Activated CD8-positive, alpha-beta T cell treated with anti-CD3 and anti-CD28 coated beads, Interleukin-2, amount 10 ng/mL, durations not matched to agents 7 days and 5 days (primary cell): ENCODE data around the gene HSF4. TPM values are rescaled to one million over a fixed set of nuclear protein-coding genes. Genes with fewer than 3 reads are reported as not detected.
A peak's percentile ranks its signal among the peaks of the same experiment; 100 is the strongest.

Experiments
- ATAC-seq: fragments of 150-1000 bp; cut with Tn5 transposase; one replicate; pipeline ENCODE4 v1.10.0; 2021; ENCODE audit warnings: moderate library complexity
- CTCF ChIA-PET: fragments of 350-600 bp; sonication (Branson Sonifier 250); formaldehyde crosslinking; loops from one replicate; lab custom pipeline; 2021; ENCODE audit warnings: antibody characterized with exemption; lab: Charles Lee
- POLR2A ChIA-PET: fragments of 350-600 bp; sonication (Branson Sonifier 250); formaldehyde crosslinking; loops from one replicate; lab custom pipeline; 2021; ENCODE audit warnings: antibody characterized with exemption; lab: Charles Lee
- DNase-seq: peaks from one replicate; pipeline ENCODE4 v3.0.0-alpha.2; 2020
- H3K27ac Mint-ChIP-seq: one replicate; pipeline ENCODE4 v1.8.0; 2021; ENCODE audit warnings: mild to moderate bottlenecking, mixed read lengths
- H3K27me3 Mint-ChIP-seq: one replicate; pipeline ENCODE4 v1.8.0; 2021; ENCODE audit warnings: low read depth, mixed read lengths
- H3K36me3 Mint-ChIP-seq: one replicate; pipeline ENCODE4 v1.8.0; 2021; ENCODE audit warnings: low read depth, mixed read lengths
- H3K4me1 Mint-ChIP-seq: one replicate; pipeline ENCODE4 v1.8.0; 2021; ENCODE audit warnings: low read depth, mixed read lengths
- H3K4me3 Mint-ChIP-seq: one replicate; pipeline ENCODE4 v1.8.0; 2021; ENCODE audit warnings: mild to moderate bottlenecking, mixed read lengths
- H3K9me3 Mint-ChIP-seq: one replicate; pipeline ENCODE4 v1.8.0; 2022; ENCODE audit warnings: mixed read lengths; ENCODE audit not compliant: insufficient read depth
- total RNA-seq, 2 experiments: library from RNA; stranded (reverse); gene quantifications; one replicate each; pipeline ENCODE4 v1.2.3, GENCODE V29; 2021

HSF4 gene
- total RNA-seq, 2 experiments from 2014 or later, result 31.5 to 34.4 TPM

GRCh38 chr16:67158637-67159600, 5.6 kb upstream of the HSF4 start:
- Mint-ChIP-seq H3K27ac (peak overlapping the region; percentile 94), H3K27me3 (peaks cover 11% of the 10 kb centered on the region), H3K9me3 (no peaks in the 10 kb centered on the region), H3K4me1 (peaks cover 70% of the 10 kb centered on the region), H3K36me3 (peaks cover 42% of the 10 kb centered on the region), H3K4me3 (peak overlapping the region; percentile 96)
- ChIA-PET POLR2A (interaction anchor here (0.6 to 2.9 kb wide), 13 partner anchors 8 to 183 kb away, joined by 3 to 13 read pairs (median 3); partner anchors contain the start of genes B3GNT9 and NOL3), CTCF (interaction anchor here (1.0 to 6.9 kb wide), 13 partner anchors 16 to 205 kb away, joined by 3 to 95 read pairs (median 9); partner anchors contain the start of gene CBFB)
- DNase-seq (peak; percentile 88), ATAC-seq (peak; percentile 42)

DNA sequence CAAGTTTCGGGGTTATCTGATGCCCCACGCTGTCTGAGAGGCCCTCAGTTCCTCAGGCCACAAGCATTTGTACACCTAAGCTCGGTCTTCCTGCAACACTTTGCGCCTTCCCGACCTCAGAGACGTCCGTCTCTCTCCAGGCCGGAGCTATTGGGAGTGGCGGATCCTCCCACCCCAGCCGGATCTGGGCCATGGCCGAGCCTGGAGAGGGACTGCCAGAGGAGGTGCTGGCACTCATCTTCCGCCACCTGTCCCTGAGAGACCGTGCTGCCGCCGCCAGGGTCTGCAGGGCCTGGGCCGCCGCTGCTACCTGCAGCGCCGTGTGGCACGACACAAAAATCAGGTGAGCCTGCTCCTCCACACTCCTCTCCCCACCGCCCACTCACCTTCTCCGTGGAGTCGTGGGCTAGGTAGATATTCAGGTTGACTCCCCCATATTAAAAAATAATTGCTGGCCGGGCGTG, 2.9 kb upstream of the HSF4 start:
- peak overlapping the region; percentile 40 for H3K4me3 Mint-ChIP-seq
- ChIA-PET CTCF (interaction anchor here (2.5 to 6.9 kb wide), 4 partner anchors 10 to 184 kb away, joined by 12 to 95 read pairs (median 30); partner anchors contain the start of gene B3GNT9), POLR2A (interaction anchor here (1.3 kb wide), 1 partner anchor 11 kb away, joined by 3 read pairs; no protein-coding TSS in a partner anchor)
- H3K27ac Mint-ChIP-seq, result no peak overlapping the region
- peaks cover 30% of the 10 kb centered on the region for H3K27me3 Mint-ChIP-seq
- DNase-seq (no peak), ATAC-seq (no peak)
- H3K36me3 Mint-ChIP-seq, result peaks cover 33% of the 10 kb centered on the region
- H3K9me3 Mint-ChIP-seq, result no peaks in the 10 kb centered on the region
- H3K4me1 Mint-ChIP-seq, result peaks cover 70% of the 10 kb centered on the region

GRCh38 chr16:67162506-67163163, 1.9 kb upstream of the HSF4 start:
- Mint-ChIP-seq H3K9me3 (no peaks in the 10 kb centered on the region), H3K4me3 (peak overlapping the region; percentile 8), H3K27me3 (peaks cover 39% of the 10 kb centered on the region), H3K27ac (no peak overlapping the region), H3K4me1 (peaks cover 67% of the 10 kb centered on the region), H3K36me3 (peaks cover 35% of the 10 kb centered on the region)
- ATAC-seq (no peak), DNase-seq (no peak)
- ChIA-PET CTCF (interaction anchor here (0.7 to 5.3 kb wide), 11 partner anchors 7 to 150 kb away, joined by 3 to 47 read pairs (median 5); partner anchors contain the start of genes B3GNT9, FHOD1, MATCAP1 and PHAF1), POLR2A (interaction anchor here (0.6 to 1.5 kb wide), 3 partner anchors 10 to 21 kb away, joined by 3 to 11 read pairs (median 4); no protein-coding TSS in a partner anchor)

- ATAC-seq, result no peak
These were observed 1.2 kb upstream of the HSF4 start for GRCh38 chr16:67163164-67163998.

DNA sequence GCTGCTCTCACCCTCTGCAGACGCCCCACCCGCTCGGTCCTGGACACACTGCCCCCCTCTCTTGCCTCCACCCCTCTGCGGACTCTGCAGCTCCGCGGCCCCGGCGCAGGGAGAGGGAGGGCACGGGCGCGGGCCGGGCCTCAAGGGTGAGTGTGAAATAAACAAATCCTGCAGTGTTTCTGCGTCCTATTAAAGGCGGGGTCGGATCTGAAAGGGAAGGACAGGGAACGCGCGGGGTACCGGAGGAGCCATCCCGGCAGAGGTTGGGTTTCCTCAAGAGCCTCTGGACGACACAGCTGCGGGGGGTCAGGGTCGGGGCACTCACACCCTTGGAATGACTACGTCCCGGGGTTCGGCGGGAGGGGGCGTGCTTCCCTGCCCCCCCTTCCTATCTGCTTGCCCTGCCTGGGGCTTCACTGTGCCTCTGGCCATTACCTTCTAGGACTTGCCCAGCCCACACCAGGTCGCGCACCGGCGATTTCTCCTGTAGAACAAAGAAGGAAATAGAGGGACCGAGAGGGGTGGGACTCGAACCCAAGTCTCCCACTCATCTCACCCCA, 466 bp upstream of the HSF4 start:
- Mint-ChIP-seq H3K4me3 (peak overlapping the region; percentile 53), H3K27me3 (peaks cover 43% of the 10 kb centered on the region), H3K4me1 (peaks cover 55% of the 10 kb centered on the region), H3K27ac (no peak overlapping the region), H3K36me3 (peaks cover 24% of the 10 kb centered on the region), H3K9me3 (no peaks in the 10 kb centered on the region)
- no peak for DNase-seq
- ChIA-PET CTCF (interaction anchor here (1.2 to 5.3 kb wide), 5 partner anchors 9 to 150 kb away, joined by 3 to 47 read pairs (median 6); partner anchors contain the start of gene FHOD1), POLR2A (interaction anchor here (1.5 kb wide), 2 partner anchors 10 to 11 kb away, joined by 3 to 11 read pairs; no protein-coding TSS in a partner anchor)
- no peak for ATAC-seq

More at GRCh38 chr16:67163164-67163998, 1.2 kb upstream of the HSF4 start:
- no peaks in the 10 kb centered on the region for H3K9me3 Mint-ChIP-seq
- peak; percentile 59 for DNase-seq
- peak overlapping the region; percentile 53 for H3K4me3 Mint-ChIP-seq
- peaks cover 29% of the 10 kb centered on the region for H3K36me3 Mint-ChIP-seq
- ChIA-PET POLR2A (interaction anchor here (1.5 kb wide), 2 partner anchors 10 to 12 kb away, joined by 3 to 11 read pairs; no protein-coding TSS in a partner anchor), CTCF (interaction anchor here (0.7 to 5.3 kb wide), 11 partner anchors 8 to 150 kb away, joined by 3 to 47 read pairs (median 5); partner anchors contain the start of genes B3GNT9, FHOD1, MATCAP1 and PHAF1)
- H3K27me3 Mint-ChIP-seq, result peaks cover 43% of the 10 kb centered on the region
- H3K4me1 Mint-ChIP-seq, result peaks cover 60% of the 10 kb centered on the region
- peak overlapping the region; percentile 25 for H3K27ac Mint-ChIP-seq

DNA sequence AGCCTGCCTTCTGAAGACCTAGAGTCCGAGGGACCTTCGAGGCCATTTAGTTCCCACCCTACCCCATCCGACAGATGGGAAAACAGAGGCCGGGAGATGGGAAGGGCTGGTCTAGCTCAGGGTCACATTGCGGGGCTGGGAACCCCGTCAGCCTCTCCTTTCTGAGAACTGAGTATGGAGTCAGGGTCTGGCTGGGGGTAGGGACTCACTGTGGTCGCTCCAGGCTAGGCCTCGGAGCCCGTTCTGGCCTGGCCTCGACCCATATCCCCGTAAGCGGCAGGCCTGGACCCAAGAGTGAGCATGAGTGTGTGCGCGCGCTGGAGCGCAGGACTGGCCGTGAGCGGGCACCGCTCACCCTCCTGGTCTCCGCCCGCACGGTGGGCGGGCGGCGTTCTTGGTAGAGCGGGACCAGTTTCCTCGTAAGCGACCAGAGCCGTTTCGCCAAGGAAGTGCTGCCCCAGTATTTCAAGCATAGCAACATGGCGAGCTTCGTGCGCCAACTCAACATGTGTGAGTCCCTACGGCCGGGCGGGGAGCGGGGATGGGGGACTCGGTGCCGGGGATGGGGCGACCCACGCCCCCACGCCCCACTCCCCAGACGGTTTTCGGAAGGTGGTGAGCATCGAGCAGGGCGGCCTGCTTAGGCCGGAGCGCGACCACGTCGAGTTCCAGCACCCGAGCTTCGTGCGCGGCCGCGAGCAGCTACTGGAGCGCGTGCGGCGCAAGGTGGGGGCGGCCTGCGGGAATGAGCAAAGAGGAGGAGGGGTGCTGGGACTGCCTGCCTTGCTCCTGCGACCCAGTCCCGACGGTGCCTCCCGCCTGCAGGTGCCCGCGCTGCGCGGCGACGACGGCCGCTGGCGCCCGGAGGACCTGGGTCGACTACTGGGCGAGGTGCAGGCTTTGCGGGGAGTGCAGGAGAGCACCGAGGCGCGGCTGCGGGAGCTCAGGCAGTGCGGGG, 855 bp downstream of the HSF4 start:
- no peak for ATAC-seq

DNA sequence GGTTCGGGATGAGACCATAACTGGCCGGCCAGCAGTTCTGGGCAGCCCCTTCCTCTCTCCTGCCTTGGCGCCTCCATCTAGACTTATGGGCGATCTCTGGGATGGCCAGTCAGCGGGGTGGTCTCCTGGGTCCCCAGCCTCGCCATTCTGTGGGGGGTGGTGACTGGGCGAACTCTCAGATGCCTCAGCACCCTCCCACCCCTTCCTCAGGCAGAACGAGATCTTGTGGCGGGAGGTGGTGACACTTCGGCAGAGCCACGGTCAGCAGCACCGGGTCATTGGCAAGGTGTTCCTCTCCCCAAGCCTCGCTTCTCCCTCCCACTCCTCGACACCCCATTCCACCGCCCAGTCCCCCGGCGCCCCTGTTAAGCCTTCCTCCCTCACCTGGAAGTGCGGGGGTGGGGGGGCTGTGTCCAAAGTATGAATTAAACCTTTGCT, 1.6 kb downstream of the HSF4 start:
- peaks cover 19% of the 10 kb centered on the region for H3K36me3 Mint-ChIP-seq
- CTCF ChIA-PET, result interaction anchor here (0.7 to 3.2 kb wide), 3 partner anchors 10 to 148 kb away, joined by 3 to 12 read pairs (median 9); no protein-coding TSS in a partner anchor
- peaks cover 50% of the 10 kb centered on the region for H3K27me3 Mint-ChIP-seq
- H3K27ac Mint-ChIP-seq, result no peak overlapping the region
- ATAC-seq (no peak), DNase-seq (no peak)
- no peak overlapping the region for H3K4me3 Mint-ChIP-seq
- no peaks in the 10 kb centered on the region for H3K9me3 Mint-ChIP-seq
- POLR2A ChIA-PET, result interaction anchor here (0.6 kb wide), 1 partner anchor 27 kb away, joined by 3 read pairs; no protein-coding TSS in a partner anchor
- H3K4me1 Mint-ChIP-seq, result peaks cover 63% of the 10 kb centered on the region

More for the DNA sequence above, 855 bp downstream of the HSF4 start:
- H3K4me1 Mint-ChIP-seq, result peaks cover 63% of the 10 kb centered on the region
- POLR2A ChIA-PET, result interaction anchor here (0.6 to 1.0 kb wide), 4 partner anchors 10 to 316 kb away, joined by 3 read pairs; partner anchors contain the start of gene ATP6V0D1
- H3K27ac Mint-ChIP-seq, result no peak overlapping the region
- peaks cover 47% of the 10 kb centered on the region for H3K27me3 Mint-ChIP-seq
- no peak for DNase-seq
- H3K36me3 Mint-ChIP-seq, result peaks cover 22% of the 10 kb centered on the region
- no peaks in the 10 kb centered on the region for H3K9me3 Mint-ChIP-seq
- peak overlapping the region; percentile 42 for H3K4me3 Mint-ChIP-seq
- CTCF ChIA-PET, result interaction anchor here (1.4 to 3.2 kb wide), 2 partner anchors 10 to 148 kb away, joined by 6 to 12 read pairs; no protein-coding TSS in a partner anchor

- H3K27ac Mint-ChIP-seq, result no peak overlapping the region
- H3K4me3 Mint-ChIP-seq, result no peak overlapping the region
- ATAC-seq, result no peak
- ChIA-PET POLR2A (no interaction called here), CTCF (interaction anchor here (0.7 to 3.2 kb wide), 3 partner anchors 9 to 149 kb away, joined by 3 to 12 read pairs (median 9); no protein-coding TSS in a partner anchor)
- peaks cover 53% of the 10 kb centered on the region for H3K27me3 Mint-ChIP-seq
- DNase-seq, result no peak
- peaks cover 17% of the 10 kb centered on the region for H3K36me3 Mint-ChIP-seq
- H3K4me1 Mint-ChIP-seq, result peaks cover 61% of the 10 kb centered on the region
- no peaks in the 10 kb centered on the region for H3K9me3 Mint-ChIP-seq
These were observed 2.1 kb downstream of the HSF4 start for GRCh38 chr16:67166598-67167168.

DNA sequence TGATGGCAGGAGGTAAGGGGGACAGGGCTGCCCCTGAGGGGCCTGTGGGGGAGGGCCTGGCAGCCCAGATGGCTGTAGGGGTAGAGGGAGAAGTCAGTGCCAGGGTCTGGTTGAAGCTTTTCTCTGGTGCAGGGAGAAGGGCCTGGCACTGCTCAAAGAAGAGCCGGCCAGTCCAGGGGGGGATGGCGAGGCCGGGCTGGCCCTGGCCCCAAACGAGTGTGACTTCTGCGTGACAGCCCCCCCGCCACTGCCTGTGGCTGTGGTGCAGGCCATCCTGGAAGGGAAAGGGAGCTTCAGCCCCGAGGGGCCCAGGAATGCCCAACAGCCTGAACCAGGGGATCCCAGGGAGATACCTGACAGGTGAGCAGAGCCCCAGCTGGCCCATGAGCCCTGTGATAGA, 3.0 kb downstream of the HSF4 start:
- ChIA-PET POLR2A (no interaction called here), CTCF (interaction anchor here (1.2 to 3.2 kb wide), 5 partner anchors 8 to 214 kb away, joined by 3 to 15 read pairs (median 9); no protein-coding TSS in a partner anchor)
- H3K9me3 Mint-ChIP-seq, result no peaks in the 10 kb centered on the region
- ATAC-seq (no peak), DNase-seq (no peak)
- no peak overlapping the region for H3K27ac Mint-ChIP-seq
- peaks cover 56% of the 10 kb centered on the region for H3K4me1 Mint-ChIP-seq
- H3K27me3 Mint-ChIP-seq, result peaks cover 56% of the 10 kb centered on the region
- H3K4me3 Mint-ChIP-seq, result no peak overlapping the region
- H3K36me3 Mint-ChIP-seq, result peaks cover 8% of the 10 kb centered on the region
